HG02970 (cell line): Measurements from ENCODE around the gene IQGAP1.
A peak's percentile ranks its signal among the peaks of the same experiment; 100 is the strongest.
"Not testable (repeated sequence)": the region's sequence is repeated elsewhere in the genome, so short reads cannot be mapped to it uniquely, and the experiment has no call there.

Experiments
- ATAC-seq: cut with Tn5 transposase; IDR thresholded peaks from one replicate; pipeline ENCODE4 v1.9.1; 2021; ENCODE audit warnings: mild to moderate bottlenecking, moderate library complexity, moderate number of reproducible peaks; ENCODE audit not compliant: unreplicated experiment, low FRiP score

Gene IQGAP1

GRCh38 chr15:90387534-90388461, at the start of gene IQGAP1:
Gene IQGAP1 (plus strand): TSS chr15:90388242. CDS start chr15:90388342, 100 bp downstream.
- ATAC-seq, result peak; percentile 86

- ATAC-seq, result no peak
These were observed 49.5 kb upstream of the IQGAP1 start for GRCh38 chr15:90338532-90338931.

- no peak for ATAC-seq
These were observed 47.7 kb upstream of the IQGAP1 start for GRCh38 chr15:90340345-90340744.

- no peak for ATAC-seq
These were observed 44.7 kb upstream of the IQGAP1 start for GRCh38 chr15:90343302-90343790.

GRCh38 chr15:90344662-90345061, 43.4 kb upstream of the IQGAP1 start:
- ATAC-seq, result no peak

GRCh38 chr15:90345857-90346256, 42.2 kb upstream of the IQGAP1 start:
- no peak for ATAC-seq

GRCh38 chr15:90347431-90348065, 40.5 kb upstream of the IQGAP1 start:
- not testable (repeated sequence) for ATAC-seq

- no peak for ATAC-seq
These were observed 39.6 kb upstream of the IQGAP1 start for GRCh38 chr15:90348456-90348855.

GRCh38 chr15:90349072-90349471, 39.0 kb upstream of the IQGAP1 start:
- ATAC-seq, result no peak

- ATAC-seq, result no peak
These were observed 38.2 kb upstream of the IQGAP1 start for GRCh38 chr15:90349821-90350220.

- no peak for ATAC-seq
These were observed 36.4 kb upstream of the IQGAP1 start for GRCh38 chr15:90351479-90352106.

- peak; percentile 94 for ATAC-seq
These were observed 35.7 kb upstream of the IQGAP1 start, which contains the start of gene ZNF774 for GRCh38 chr15:90352107-90352893. Gene ZNF774 (plus strand): TSS chr15:90352284. CDS start chr15:90354661, 2,377 bp downstream.

- ATAC-seq, result no peak
These were observed 33.1 kb upstream of the IQGAP1 start for GRCh38 chr15:90354986-90355385.

- ATAC-seq, result no peak
These were observed 29.7 kb upstream of the IQGAP1 start for GRCh38 chr15:90358124-90359033.

- ATAC-seq, result no peak
These were observed 27.3 kb upstream of the IQGAP1 start for GRCh38 chr15:90360746-90361145.

- no peak for ATAC-seq
These were observed 25.2 kb upstream of the IQGAP1 start for GRCh38 chr15:90362936-90363212.

GRCh38 chr15:90364251-90364650, 23.8 kb upstream of the IQGAP1 start:
- ATAC-seq, result no peak

- no peak for ATAC-seq
These were observed 22.5 kb upstream of the IQGAP1 start for GRCh38 chr15:90365414-90366055.

GRCh38 chr15:90367576-90367975, 20.5 kb upstream of the IQGAP1 start:
- no peak for ATAC-seq
